ENCODE data around the gene RPGR. TPM values are rescaled to one million over a fixed set of nuclear protein-coding genes. Genes with fewer than 3 reads are reported as not detected.

Gene RPGR
- total RNA-seq, 1 donor from 2014 or later = 12.1 TPM

DNA sequence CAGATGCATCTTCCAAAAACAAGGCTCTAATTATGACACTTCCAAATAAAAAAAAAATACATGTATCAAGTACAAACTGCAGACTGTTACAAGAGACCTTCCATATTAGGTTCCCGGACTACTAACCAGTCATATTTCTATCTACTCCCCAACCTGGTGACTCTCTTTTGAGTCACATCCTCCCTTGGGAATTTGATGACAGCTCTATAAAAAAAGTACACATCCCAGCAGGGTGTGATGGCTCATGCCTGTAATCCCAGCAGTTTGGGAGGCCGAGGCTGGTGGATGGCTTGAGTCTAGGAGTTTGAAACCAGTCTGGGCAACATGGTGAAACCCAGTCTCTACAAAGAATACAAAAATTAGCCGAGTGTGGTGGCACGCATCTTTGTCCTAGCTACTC, 14.9 kb downstream of the RPGR start:
- TF ChIP-seq, protein P1, sequence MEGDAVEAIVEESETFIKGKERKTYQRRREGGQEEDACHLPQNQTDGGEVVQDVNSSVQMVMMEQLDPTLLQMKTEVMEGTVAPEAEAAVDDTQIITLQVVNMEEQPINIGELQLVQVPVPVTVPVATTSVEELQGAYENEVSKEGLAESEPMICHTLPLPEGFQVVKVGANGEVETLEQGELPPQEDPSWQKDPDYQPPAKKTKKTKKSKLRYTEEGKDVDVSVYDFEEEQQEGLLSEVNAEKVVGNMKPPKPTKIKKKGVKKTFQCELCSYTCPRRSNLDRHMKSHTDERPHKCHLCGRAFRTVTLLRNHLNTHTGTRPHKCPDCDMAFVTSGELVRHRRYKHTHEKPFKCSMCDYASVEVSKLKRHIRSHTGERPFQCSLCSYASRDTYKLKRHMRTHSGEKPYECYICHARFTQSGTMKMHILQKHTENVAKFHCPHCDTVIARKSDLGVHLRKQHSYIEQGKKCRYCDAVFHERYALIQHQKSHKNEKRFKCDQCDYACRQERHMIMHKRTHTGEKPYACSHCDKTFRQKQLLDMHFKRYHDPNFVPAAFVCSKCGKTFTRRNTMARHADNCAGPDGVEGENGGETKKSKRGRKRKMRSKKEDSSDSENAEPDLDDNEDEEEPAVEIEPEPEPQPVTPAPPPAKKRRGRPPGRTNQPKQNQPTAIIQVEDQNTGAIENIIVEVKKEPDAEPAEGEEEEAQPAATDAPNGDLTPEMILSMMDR (IDR thresholded peaks at IDR 0.05; ENCODE audit: unreplicated experiment) = no peak
- H3K27ac Mint-ChIP-seq = no peak overlapping the region
- no peaks in the 10 kb centered on the region for H3K27me3 Mint-ChIP-seq (ENCODE audit: low read depth)
- no peak overlapping the region for H3K4me3 Mint-ChIP-seq
- peaks cover 10% of the 10 kb centered on the region for H3K36me3 Mint-ChIP-seq
- peaks cover 18% of the 10 kb centered on the region for H3K9me3 Mint-ChIP-seq
- no peak for DNase-seq (ENCODE audit: low spot score in 2 of 2, unreplicated experiment in 2 of 2)
- no peaks in the 10 kb centered on the region for H3K4me1 Mint-ChIP-seq

DNA sequence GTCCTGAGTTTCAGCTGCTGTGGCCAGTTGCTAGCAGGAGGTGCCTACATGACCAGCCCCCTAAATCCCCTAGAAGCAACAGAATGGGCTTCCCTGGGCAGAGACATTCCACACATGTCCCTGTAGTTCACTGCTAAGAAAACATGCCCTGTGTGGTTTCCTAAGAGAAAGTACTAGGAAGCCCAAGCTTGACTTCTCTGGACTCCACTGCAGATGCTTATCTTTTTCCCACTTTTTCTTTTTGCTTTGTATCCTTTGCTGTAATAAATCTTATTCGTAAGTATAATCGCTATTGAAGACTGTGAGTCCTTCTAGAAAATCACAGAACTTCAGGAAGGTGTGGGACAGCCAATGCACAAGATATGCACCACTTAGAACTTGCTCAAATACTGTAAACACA, 15.6 kb downstream of the RPGR start:
- H3K27me3 Mint-ChIP-seq (ENCODE audit: low read depth) = no peaks in the 10 kb centered on the region
- peaks cover 8% of the 10 kb centered on the region for H3K36me3 Mint-ChIP-seq
- DNase-seq (ENCODE audit: low spot score in 2 of 2, unreplicated experiment in 2 of 2) = no peak
- H3K27ac Mint-ChIP-seq = no peak overlapping the region
- no peaks in the 10 kb centered on the region for H3K4me1 Mint-ChIP-seq
- TF ChIP-seq, protein P1 (IDR thresholded peaks at IDR 0.05; ENCODE audit: unreplicated experiment) = no peak
- H3K9me3 Mint-ChIP-seq = peaks cover 18% of the 10 kb centered on the region
- H3K4me3 Mint-ChIP-seq = no peak overlapping the region

DNA sequence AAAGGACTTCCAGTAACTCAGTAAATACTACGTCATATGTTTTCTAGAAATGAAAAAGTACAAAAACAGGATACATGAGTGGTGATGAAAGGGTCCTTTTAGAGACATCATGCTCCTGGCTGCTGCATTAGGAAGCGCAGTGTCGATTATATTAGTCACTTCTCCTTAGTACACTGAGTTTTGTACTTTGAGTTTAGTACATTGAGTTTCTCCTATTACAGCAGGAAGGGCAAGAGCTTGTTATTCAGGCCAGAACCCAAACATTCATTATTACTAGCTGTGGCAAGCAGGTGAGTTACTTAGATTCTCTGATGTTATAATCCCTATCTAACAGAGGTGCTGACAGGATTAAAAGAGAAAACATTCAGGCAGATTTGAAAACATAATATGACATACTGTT, 21.3 kb downstream of the RPGR start:
- TF ChIP-seq, protein P1 (IDR thresholded peaks at IDR 0.05; ENCODE audit: unreplicated experiment) = no peak
- no peaks in the 10 kb centered on the region for H3K4me1 Mint-ChIP-seq
- H3K36me3 Mint-ChIP-seq = no peaks in the 10 kb centered on the region
- no peaks in the 10 kb centered on the region for H3K27me3 Mint-ChIP-seq (ENCODE audit: low read depth)
- DNase-seq (ENCODE audit: low spot score in 2 of 2, unreplicated experiment in 2 of 2) = no peak
- H3K9me3 Mint-ChIP-seq = peaks cover 13% of the 10 kb centered on the region
- no peak overlapping the region for H3K27ac Mint-ChIP-seq
- no peak overlapping the region for H3K4me3 Mint-ChIP-seq

DNA sequence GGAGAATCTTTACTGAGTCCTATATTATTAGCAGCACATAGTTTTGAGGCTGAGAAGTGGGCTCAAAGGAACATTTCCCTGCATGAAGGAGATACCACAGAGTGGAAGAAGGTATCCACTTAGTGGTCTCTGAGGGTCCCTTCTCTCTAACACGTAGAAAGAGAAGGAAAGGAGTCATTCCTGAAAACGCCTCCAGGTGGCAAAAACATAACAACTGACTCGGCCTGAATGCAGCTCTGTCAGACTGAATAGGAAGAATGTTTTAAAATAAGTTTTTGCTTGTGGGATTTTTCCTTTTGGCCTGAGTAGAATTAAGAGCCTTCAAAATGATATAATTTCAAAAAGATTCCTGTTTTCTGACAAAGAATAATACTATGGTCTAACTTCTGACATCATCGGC, 23.3 kb downstream of the RPGR start:
- Mint-ChIP-seq H3K4me3 (no peak overlapping the region), H3K36me3 (no peaks in the 10 kb centered on the region), H3K27ac (no peak overlapping the region), H3K9me3 (peaks cover 9% of the 10 kb centered on the region), H3K4me1 (no peaks in the 10 kb centered on the region), H3K27me3 (ENCODE audit: low read depth) (no peaks in the 10 kb centered on the region)
- TF ChIP-seq, protein P1 (IDR thresholded peaks at IDR 0.05; ENCODE audit: unreplicated experiment) = no peak
- no peak for DNase-seq (ENCODE audit: low spot score in 2 of 2, unreplicated experiment in 2 of 2)

DNA sequence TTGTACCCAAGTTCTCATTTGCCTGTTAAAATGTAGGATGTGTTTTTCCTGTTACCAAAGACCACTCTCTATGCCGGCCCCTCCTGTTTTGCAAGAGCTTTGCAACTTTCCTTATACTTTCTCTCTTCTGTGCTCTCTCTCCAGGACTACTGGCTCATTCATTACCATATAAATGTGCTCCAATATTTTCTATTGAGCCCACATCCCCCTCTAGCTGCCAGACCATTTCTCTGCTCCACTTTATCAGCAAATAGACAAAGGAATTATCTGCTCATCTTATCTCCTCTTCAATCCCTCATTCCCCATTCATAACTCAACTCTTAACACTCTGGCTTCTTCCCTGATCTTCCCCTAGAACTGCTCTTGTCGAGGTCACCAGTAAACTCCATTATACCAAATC, 33.6 kb downstream of the RPGR start:
- Mint-ChIP-seq H3K9me3 (peaks cover 5% of the 10 kb centered on the region), H3K4me3 (no peak overlapping the region), H3K4me1 (no peaks in the 10 kb centered on the region), H3K27ac (no peak overlapping the region), H3K36me3 (no peaks in the 10 kb centered on the region), H3K27me3 (ENCODE audit: low read depth) (no peaks in the 10 kb centered on the region)
- DNase-seq (ENCODE audit: low spot score in 2 of 2, unreplicated experiment in 2 of 2) = no peak
- TF ChIP-seq, protein P1 (IDR thresholded peaks at IDR 0.05; ENCODE audit: unreplicated experiment) = no peak

DNA sequence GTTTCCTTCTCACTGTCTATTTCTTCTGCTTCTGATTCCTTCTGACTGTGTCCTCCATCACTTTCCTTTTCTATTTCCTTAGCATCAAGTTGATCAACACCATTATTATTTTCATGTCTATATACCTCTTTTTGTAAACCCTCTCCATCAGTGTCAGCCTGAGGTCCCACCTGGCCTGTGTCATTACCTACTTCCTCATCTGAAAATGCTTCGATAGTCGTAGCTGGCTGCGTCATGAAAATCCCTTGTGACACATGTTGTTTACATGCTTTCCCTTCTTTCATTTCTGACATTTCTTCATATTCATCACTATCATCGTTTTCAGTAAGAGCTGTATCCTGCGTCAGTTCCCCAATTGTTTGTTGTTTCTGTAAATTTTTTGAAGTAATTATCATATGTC, 39.6 kb downstream of the RPGR start:
- no peak for DNase-seq (ENCODE audit: low spot score in 2 of 2, unreplicated experiment in 2 of 2)
- no peak overlapping the region for H3K4me3 Mint-ChIP-seq
- TF ChIP-seq, protein P1 (IDR thresholded peaks at IDR 0.05; ENCODE audit: unreplicated experiment) = no peak

More for the DNA sequence above, 39.6 kb downstream of the RPGR start:
- Mint-ChIP-seq H3K36me3 (no peaks in the 10 kb centered on the region), H3K9me3 (peaks cover 11% of the 10 kb centered on the region), H3K27me3 (ENCODE audit: low read depth) (no peaks in the 10 kb centered on the region), H3K4me1 (peaks cover 4% of the 10 kb centered on the region), H3K27ac (no peak overlapping the region)
